Astrocyte (in vitro differentiated cells and primary cell): ENCODE results near the gene POU2F2.

Experiments
- EZH2 ChIP-seq: IDR thresholded peaks from 2 replicates; pipeline ENCODE4 v1.6.1; 2012; ENCODE audit warnings: mild to moderate bottlenecking, low read length, inconsistent platforms; ENCODE audit not compliant: insufficient read depth
- TF ChIP-seq, protein P1 (sequence below): IDR thresholded peaks from 2 replicates; pipeline ENCODE4 v1.5.1; 2011; ENCODE audit warnings: low read depth, mild to moderate bottlenecking, inconsistent platforms, low read length, moderate library complexity; ENCODE audit not compliant: insufficient read depth

DNA sequence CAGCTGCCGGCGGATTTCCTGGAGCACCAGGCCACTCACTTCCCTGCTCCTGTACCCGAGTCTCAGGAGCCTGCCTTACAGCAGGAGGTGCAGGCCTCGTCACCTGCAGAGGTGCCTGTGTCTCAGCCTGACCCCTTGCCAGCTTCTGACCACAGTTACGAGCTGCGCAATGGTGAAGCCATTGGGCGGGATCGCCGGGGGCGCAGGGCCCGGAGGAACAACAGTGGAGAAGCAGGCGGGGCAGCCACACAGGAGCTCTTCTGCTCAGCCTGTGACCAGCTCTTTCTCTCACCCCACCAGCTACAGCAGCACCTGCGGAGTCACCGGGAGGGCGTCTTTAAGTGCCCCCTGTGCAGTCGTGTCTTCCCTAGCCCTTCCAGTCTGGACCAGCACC, 53.0 kb downstream of the POU2F2 start:
- TF ChIP-seq, protein P1, sequence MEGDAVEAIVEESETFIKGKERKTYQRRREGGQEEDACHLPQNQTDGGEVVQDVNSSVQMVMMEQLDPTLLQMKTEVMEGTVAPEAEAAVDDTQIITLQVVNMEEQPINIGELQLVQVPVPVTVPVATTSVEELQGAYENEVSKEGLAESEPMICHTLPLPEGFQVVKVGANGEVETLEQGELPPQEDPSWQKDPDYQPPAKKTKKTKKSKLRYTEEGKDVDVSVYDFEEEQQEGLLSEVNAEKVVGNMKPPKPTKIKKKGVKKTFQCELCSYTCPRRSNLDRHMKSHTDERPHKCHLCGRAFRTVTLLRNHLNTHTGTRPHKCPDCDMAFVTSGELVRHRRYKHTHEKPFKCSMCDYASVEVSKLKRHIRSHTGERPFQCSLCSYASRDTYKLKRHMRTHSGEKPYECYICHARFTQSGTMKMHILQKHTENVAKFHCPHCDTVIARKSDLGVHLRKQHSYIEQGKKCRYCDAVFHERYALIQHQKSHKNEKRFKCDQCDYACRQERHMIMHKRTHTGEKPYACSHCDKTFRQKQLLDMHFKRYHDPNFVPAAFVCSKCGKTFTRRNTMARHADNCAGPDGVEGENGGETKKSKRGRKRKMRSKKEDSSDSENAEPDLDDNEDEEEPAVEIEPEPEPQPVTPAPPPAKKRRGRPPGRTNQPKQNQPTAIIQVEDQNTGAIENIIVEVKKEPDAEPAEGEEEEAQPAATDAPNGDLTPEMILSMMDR, result no peak
- no peak for TF ChIP-seq EZH2
